ENCODE measurements around the gene BSPRY.
A peak's percentile ranks its signal among the peaks of the same experiment; 100 is the strongest.

BSPRY gene

DNA sequence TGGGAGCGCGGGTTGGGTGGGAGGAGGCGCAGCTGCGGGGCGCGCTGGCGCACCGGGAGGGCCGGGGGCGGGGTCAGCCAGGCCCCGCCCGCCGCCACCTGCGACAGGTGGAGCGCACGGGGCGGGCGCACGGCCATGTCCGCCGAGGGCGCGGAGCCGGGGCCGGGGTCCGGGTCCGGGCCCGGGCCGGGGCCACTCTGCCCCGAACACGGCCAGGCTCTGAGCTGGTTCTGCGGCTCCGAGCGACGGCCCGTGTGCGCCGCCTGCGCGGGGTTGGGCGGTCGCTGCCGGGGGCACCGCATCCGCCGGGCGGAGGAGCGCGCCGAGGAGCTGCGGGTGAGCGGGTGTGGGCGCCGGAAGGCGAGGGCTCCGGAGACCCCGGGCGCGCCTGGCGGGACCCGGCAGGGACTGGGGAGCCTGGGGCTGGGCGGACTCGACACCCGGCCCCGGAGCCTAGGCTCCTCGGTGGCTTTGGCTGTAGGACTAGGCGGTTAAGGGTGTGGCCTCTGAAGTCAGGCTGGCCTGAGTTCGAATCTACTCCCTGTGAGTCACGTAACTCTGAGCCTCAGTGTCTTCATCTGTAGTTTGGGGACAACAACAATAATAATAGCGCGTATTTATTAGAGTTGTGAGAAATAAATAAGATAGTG, at the start of gene BSPRY:
TSS of gene BSPRY (plus strand) at position 97 of the 650 bp plus-strand sequence. CDS start at position 136, 39 bp downstream.
- peak; percentile 14 for DNase-seq

GRCh38 chr9:113299800-113300292, 49.5 kb upstream of the BSPRY start:
- no peak for DNase-seq

DNA sequence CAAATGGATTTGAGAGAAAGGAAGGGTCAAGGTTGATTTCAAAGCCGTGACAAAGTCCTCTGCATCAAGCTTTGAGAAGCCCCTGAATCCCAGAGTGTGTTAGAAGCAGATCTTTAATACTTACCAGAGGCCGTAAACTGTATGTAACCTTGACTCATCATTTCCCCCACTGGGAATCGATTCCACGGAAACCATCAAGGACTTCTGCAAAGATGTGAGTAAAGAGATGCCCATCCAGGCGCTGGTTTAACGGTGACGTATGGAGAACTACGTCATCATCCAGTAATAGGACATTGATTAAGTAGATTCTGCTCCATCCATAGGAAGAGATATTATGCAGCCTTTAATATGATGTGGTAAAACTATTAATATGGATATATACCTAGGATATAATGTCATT, 47.8 kb upstream of the BSPRY start:
- no peak for DNase-seq

DNA sequence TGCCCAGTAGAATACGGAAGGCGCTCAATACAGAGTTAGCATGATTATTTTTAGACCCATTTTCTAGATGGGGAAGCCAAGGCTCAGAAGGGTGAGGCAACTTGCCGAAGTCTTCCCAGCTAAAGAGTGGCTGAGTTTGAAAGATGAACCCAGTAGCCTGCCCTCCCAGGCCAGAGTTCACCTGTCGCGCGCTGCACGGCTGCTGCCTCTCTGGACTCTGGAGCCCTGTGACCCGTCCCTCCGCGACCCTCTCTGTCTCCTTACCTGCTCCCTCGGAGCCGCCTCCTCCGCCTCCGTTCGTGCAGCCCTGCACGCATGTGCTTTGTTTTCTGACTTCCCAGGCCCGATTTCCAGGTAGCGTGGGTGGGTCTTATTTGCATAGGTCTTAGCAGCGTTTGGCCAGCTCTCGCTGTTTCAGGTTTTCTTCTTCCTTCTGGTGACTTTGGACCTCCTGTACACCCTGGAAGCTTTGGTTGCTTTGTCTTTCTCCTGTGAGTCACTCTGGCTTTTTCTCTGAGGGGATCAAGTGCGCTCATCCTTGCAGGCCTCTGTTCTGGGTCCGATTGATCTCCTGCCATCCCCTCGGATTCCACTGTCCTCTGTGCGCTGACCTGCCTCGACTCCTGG, 46.4 kb upstream of the BSPRY start, which contains the start of gene RNF183:
TSS of gene RNF183 (minus strand) at position 585 of the 627 bp plus-strand sequence. CDS start 5,192 bp downstream, outside the sequence.
- DNase-seq, result no peak

GRCh38 chr9:113306566-113306965, 42.8 kb upstream of the BSPRY start:
- DNase-seq, result no peak

- DNase-seq, result no peak
Observed at GRCh38 chr9:113307396-113307975, 41.9 kb upstream of the BSPRY start.

DNA sequence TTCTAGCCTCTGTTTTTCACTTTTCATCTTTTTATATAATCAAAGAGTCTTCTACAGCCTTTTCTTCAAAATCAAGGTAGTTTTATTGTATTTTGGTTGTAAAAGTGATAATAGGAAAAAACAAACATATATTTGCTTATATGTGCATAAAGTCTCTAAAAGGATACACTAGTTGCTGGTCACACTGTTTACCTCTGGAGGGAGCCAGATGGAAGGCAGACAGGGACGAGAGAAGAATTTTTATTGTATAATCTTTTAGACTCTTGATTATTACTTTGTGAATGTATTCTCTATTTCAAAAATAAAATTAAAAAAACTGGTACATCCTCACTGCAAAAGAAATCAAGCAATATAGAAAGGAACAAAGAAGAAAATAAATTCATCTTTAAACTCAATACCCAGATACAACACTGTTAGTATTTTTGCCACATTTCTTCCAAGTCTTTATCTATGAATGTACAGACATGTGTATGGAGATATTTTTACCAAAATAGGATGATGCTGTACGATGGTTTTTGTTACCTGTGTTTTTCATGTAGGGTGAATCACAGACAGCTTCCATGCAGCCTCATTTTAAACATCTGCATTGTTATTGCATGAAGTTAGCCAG, 40.0 kb upstream of the BSPRY start:
- DNase-seq, result no peak

- DNase-seq, result no peak
Observed at GRCh38 chr9:113310538-113310937, 38.8 kb upstream of the BSPRY start.

DNA sequence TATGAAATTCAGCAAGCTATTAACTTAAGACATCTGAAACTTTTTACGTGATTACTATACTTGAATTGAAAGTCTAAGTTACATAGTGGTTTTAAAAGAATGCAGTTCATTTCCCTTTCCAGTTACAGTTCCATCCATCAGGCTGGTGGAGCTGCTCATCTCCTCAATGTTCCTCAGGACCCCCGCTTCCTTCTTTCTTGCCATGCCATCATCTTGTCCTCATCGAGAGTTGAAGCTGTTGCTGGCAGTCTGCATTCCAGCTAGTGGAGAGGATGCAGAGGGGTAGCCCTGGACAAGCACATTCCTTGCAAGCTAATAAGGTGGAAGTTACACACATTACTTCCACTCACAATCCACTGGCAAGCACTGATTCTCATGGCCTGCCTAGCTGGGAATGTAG, 37.4 kb upstream of the BSPRY start:
- DNase-seq, result no peak

DNA sequence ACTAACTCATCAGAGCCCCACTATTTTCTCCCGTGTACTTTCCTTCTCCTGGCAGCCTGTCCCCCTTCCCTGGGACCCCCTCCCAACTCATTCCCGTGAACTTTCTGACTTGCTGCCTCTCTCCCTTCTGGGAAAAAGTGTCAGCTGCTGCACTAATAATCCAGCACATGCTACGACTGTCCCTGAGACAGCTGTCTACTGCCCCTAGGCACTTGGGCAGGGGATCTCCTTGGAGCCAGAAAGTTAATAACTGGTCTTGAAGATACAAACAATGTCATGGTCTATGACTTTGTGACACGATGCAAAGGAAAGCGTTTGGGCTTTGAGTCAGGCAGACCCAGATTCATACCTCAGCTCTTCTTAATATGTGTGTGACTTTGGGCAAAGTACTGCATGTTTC, 36.1 kb upstream of the BSPRY start:
- no peak for DNase-seq

GRCh38 chr9:113315231-113315630, 34.1 kb upstream of the BSPRY start:
- DNase-seq, result no peak

- DNase-seq, result no peak
Observed at GRCh38 chr9:113316030-113316429, 33.3 kb upstream of the BSPRY start.

- no peak for DNase-seq
Observed at GRCh38 chr9:113317777-113318176, 31.6 kb upstream of the BSPRY start.

DNA sequence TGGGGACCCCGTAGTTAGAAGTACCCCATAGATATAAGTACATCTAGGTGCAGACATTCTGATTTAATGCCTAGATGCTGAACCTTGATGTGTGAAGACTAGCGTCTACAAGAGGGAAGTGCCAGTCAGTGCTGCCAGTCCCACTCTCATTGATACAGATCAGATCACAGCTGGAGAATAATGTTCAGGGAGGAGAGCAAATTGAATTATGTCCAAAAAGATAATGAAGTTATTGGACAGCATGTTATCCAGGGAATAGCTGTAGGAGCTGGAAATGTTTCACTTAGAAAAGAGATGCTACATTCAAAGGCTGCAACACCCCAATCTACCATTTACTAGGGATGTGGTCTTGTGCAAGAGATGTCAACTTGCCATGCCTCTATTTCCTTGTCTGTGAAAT, 30.3 kb upstream of the BSPRY start:
- DNase-seq, result no peak

DNA sequence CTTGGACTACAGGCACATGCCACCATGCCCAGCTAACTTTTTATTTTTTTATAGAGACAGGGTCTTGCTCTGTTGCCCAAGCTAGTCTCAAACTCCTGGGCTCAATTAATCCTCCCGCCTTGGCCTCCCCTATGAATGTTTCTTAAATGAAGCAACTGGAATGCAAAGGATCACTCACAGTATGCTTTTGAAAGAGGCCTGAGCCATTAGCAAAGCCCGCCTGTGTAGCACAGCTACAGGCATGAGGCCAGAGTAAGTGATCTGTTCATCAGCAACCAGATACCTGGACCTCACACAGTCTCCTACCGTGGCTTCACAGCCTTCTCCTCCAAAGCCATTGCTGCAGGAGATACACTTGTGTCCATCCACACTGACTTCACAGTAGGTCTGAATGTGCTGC, 29.3 kb upstream of the BSPRY start:
- no peak for DNase-seq

- DNase-seq, result no peak
Observed at GRCh38 chr9:113322671-113323070, 26.7 kb upstream of the BSPRY start.

- no peak for DNase-seq
Observed at GRCh38 chr9:113326230-113326629, 23.1 kb upstream of the BSPRY start.

- DNase-seq, result no peak
Observed at GRCh38 chr9:113328045-113328782, 21.1 kb upstream of the BSPRY start.

GRCh38 chr9:113331780-113332179, 17.6 kb upstream of the BSPRY start:
- no peak for DNase-seq

- no peak for DNase-seq
Observed at GRCh38 chr9:113337714-113338113, 11.6 kb upstream of the BSPRY start.

DNA sequence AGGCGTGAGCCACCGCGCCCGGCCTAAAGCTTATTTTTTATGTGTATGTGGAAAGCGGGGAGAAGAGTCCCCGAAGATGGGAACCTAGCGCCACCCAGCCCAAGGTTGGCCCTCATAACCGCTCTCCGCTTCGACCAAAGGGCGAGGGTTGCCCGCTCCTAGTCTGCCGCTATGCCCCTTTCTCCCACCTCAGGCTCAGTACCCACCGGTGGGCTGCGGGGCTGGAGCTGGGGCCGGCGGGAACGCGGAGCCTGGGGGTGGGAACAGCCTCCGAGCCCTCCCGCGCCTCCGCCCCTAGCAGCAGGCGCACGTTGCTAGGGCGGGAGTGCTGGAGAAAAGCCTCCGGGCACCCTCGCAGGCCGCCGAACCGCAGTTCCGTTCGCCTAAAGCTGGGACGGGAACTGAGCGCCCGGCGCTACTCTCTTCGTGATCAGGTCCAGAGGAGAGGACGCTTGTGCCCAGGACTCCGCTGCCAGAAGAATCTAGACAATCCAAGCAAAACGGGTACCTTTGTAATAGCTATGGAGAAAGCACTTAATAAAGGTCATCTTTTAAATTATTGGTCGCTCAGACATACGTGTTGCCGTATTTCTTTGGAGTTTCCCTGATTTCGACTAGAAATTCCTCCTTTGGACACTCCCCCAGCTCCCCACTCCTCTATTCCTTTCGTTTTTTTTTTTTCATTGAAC, 9.2 kb upstream of the BSPRY start, which contains the start of gene WDR31:
TSS of gene WDR31 (minus strand) at position 265 of the 689 bp plus-strand sequence. CDS start 8,253 bp downstream, outside the sequence.
- peak; percentile 72 for DNase-seq

All from activated CD4-positive, alpha-beta T cell treated with anti-CD3 and anti-CD28 coated beads for 1 hour (primary cell).